Endothelial cell of umbilical vein (primary cell): ENCODE data around the gene MSI1. TPM values are rescaled to one million over a fixed set of nuclear protein-coding genes. Genes with fewer than 3 reads are reported as not detected.

ENCODE experiments used
- BruUV-seq: library from RNA; stranded (reverse); fragments of 400-500 nt; replicated peaks from 2 replicates; lab custom pipeline; 2021; lab: Mats Ljungman, UMichigan
- CTCF ChIA-PET: fragments of 300-600, 350-600 bp; sonication (Branson Sonifier 250); formaldehyde crosslinking; loops from one replicate; lab custom pipeline; 2021; ENCODE audit warnings: antibody characterized with exemption, inconsistent platforms; lab: Charles Lee
- POLR2A ChIA-PET: fragments of 300-600, 350-600 bp; sonication (Branson Sonifier 250); formaldehyde crosslinking; loops from one replicate; lab custom pipeline; 2021; ENCODE audit warnings: antibody characterized with exemption, inconsistent platforms; lab: Charles Lee
- DNase-seq: peaks from one replicate; pipeline ENCODE4 v3.0.0-alpha.2; 2011; ENCODE audit warnings: low read depth, low spot score
- FAIRE-seq: peaks from 2 replicates; lab custom pipeline; 2011; peaks lifted over from hg19 to GRCh38; lab: Jason Lieb, UNC
- H2AFZ ChIP-seq: 2 replicates; pipeline ENCODE4 v1.6.0; 2012; ENCODE audit warnings: low read depth, low read length, control low read depth, inconsistent platforms
- H3K27ac ChIP-seq: 2 replicates; pipeline ENCODE4 v1.5.1; 2011; ENCODE audit warnings: low read depth, mild to moderate bottlenecking, control low read depth, low read length, moderate library complexity; ENCODE audit not compliant: insufficient read depth
- H3K27me3 ChIP-seq, 2 experiments: 2 replicates each; pipeline versions ENCODE4 v1.6.0 to v1.6.1; 2011; ENCODE audit warnings: low read length in 2 of 2, mixed read lengths in 1 of 2; ENCODE audit not compliant: control insufficient read depth in 2 of 2, insufficient read depth in 2 of 2
- H3K36me3 ChIP-seq, 2 experiments: 2 replicates in 1 of 2; 3 replicates in 1 of 2; pipeline ENCODE4 v1.5.1; 2011; ENCODE audit warnings: low read length in 2 of 2, mild to moderate bottlenecking in 1 of 2, moderate library complexity in 1 of 2; ENCODE audit not compliant: control insufficient read depth in 2 of 2, insufficient read depth in 2 of 2; ENCODE audit errors: extremely low read depth in 1 of 2
- H3K4me1 ChIP-seq: 3 replicates; pipeline ENCODE4 v1.5.1; 2011; ENCODE audit warnings: mild to moderate bottlenecking, low read length; ENCODE audit not compliant: control insufficient read depth, insufficient read depth; ENCODE audit errors: extremely low read depth
- H3K4me2 ChIP-seq: 2 replicates; pipeline ENCODE4 v1.6.1; 2011; ENCODE audit warnings: low read length, control low read depth, mixed read lengths; ENCODE audit not compliant: insufficient read depth
- H3K4me3 ChIP-seq, 3 experiments: fragments of 200-600 bp in 1 of 3; sonication (generic), shearing (Covaris generic) in 1 of 3; replicated peaks in 1 of 3; 2 replicates each; pipeline ENCODE4 v1.5.1; 2011 to 2016; ENCODE audit warnings: control low read depth in 3 of 3, low read length in 3 of 3, mild to moderate bottlenecking in 2 of 3, inconsistent platforms in 1 of 3, low read depth in 1 of 3, moderate library complexity in 1 of 3; ENCODE audit not compliant: insufficient read depth in 1 of 3
- H3K79me2 ChIP-seq: 2 replicates; pipeline ENCODE4 v1.6.0; 2012; ENCODE audit warnings: low read length, inconsistent platforms; ENCODE audit not compliant: control insufficient read depth, insufficient read depth
- H3K9ac ChIP-seq: replicated peaks from 2 replicates; pipeline ENCODE3; 2011; ENCODE audit warnings: low read length, control low read depth; ENCODE audit not compliant: insufficient read depth; ENCODE audit errors: extremely low read depth
- H3K9me1 ChIP-seq: replicated peaks from 3 replicates; pipeline ENCODE4 v1.6.0; 2011; ENCODE audit warnings: mild to moderate bottlenecking, low read length; ENCODE audit not compliant: control insufficient read depth, insufficient read depth; ENCODE audit errors: extremely low read depth
- H3K9me3 ChIP-seq: replicated peaks from 2 replicates; pipeline ENCODE4 v1.5.1; 2012; ENCODE audit warnings: low read length, inconsistent platforms; ENCODE audit not compliant: control insufficient read depth, insufficient read depth
- H4K20me1 ChIP-seq: replicated peaks from 2 replicates; pipeline ENCODE3; 2011; ENCODE audit warnings: mild to moderate bottlenecking, low read length; ENCODE audit not compliant: control insufficient read depth, insufficient read depth; ENCODE audit errors: extremely low read depth
- CTCF ChIP-seq, 2 donors: IDR thresholded peaks; 1 replicate in 1 of 2; 2 replicates in 1 of 2; pipeline ENCODE4 v1.5.1; 2011; ENCODE audit warnings: low read length in 2 of 2, mild to moderate bottlenecking in 2 of 2, moderate library complexity in 2 of 2, control low read depth in 1 of 2, inconsistent platforms in 1 of 2, low read depth in 1 of 2; ENCODE audit not compliant: insufficient read depth in 1 of 2; ENCODE audit errors: extremely low read depth in 1 of 2
- EZH2 ChIP-seq: IDR thresholded peaks from 2 replicates; pipeline ENCODE4 v1.6.1; 2012; ENCODE audit warnings: borderline replicate concordance, low read depth, mild to moderate bottlenecking, moderate library complexity, low read length, inconsistent platforms; ENCODE audit not compliant: severe bottlenecking
- FOS ChIP-seq: IDR thresholded peaks from 2 replicates; pipeline ENCODE4 v1.6.1; 2011; ENCODE audit warnings: mild to moderate bottlenecking, low read length, moderate library complexity, borderline replicate concordance; ENCODE audit not compliant: insufficient read depth
- GATA2 ChIP-seq: IDR thresholded peaks from 2 replicates; pipeline ENCODE4 v1.7.0; 2011; ENCODE audit warnings: low read depth, mild to moderate bottlenecking, moderate library complexity, mixed read lengths, low read length; ENCODE audit not compliant: insufficient read length, insufficient read depth
- JUN ChIP-seq: IDR thresholded peaks from 2 replicates; pipeline ENCODE4 v1.6.1; 2011; ENCODE audit warnings: borderline replicate concordance, low read depth; ENCODE audit not compliant: insufficient read length, insufficient read depth
- MAX ChIP-seq: IDR thresholded peaks from 2 replicates; pipeline ENCODE4 v1.6.1; 2011; ENCODE audit not compliant: insufficient read depth, insufficient read length
- MYC ChIP-seq: IDR thresholded peaks from one replicate; pipeline ENCODE4 v1.6.1; 2011; ENCODE audit warnings: mild to moderate bottlenecking, low read depth, low read length
- POLR2A ChIP-seq: IDR thresholded peaks from 2 replicates; pipeline ENCODE4 v1.6.1; 2012; ENCODE audit warnings: low read depth, mild to moderate bottlenecking, control low read depth, low read length
- POLR2AphosphoS5 ChIP-seq: IDR thresholded peaks from 2 replicates; pipeline ENCODE4 v1.6.1; 2012; ENCODE audit warnings: low read depth, mild to moderate bottlenecking, control low read depth, low read length, moderate library complexity; ENCODE audit not compliant: insufficient read depth
- dilution Hi-C: fragments of 300-500 bp; cut with MboI; formaldehyde crosslinking; loops from one replicate; pipeline ENCODE4 v1.15.0; 2019; ENCODE audit warnings: low sequenced_read_pairs; ENCODE audit not compliant: extremely low pct_ligation_motif_present
- intact Hi-C: fragments of 100-400 bp; cut with micrococcal nuclease; formaldehyde crosslinking; loops from one replicate; pipeline ENCODE4 v1.10.0; 2022
- polyA plus RNA-seq, 4 experiments: library from polyadenylated mRNA; depleted of rRNA in 3 of 4; stranded (reverse) in 3 of 4; unstranded in 1 of 4; fragments of >200 nt; gene quantifications; 2 replicates each; pipeline versions ENCODE4 v1.2.1 to v1.2.3, GENCODE V29; 2011 to 2012; ENCODE audit warnings: missing spikeins in 1 of 4
- total RNA-seq: library from RNA; stranded (reverse); gene quantifications from 2 replicates; pipeline ENCODE4 v1.2.3, GENCODE V29; 2021

Gene MSI1
- total and polyA plus RNA-seq, 2 donors (not counting 3 experiments of a cell fraction or from before 2014, with no cell fraction given), result 0.01 TPM; not detected in 1

- H4K20me1 ChIP-seq, result no peaks in the 10 kb centered on the region
- no peaks in the 10 kb centered on the region for H3K79me2 ChIP-seq
- H3K4me2 ChIP-seq, result no peak overlapping the region
- BruUV-seq, result no TSS peak
- H2AFZ ChIP-seq, result no peak overlapping the region
- DNase-seq, result no peak
- FAIRE-seq, result no peak
- H3K4me3 ChIP-seq, result no peak overlapping the region
- TF ChIP-seq EZH2, result no peak
- no peak for TF ChIP-seq FOS
- no peak for TF ChIP-seq GATA2
- no peak for TF ChIP-seq JUN
- TF ChIP-seq POLR2AphosphoS5, result no peak
- no peak for TF ChIP-seq POLR2A
- TF ChIP-seq MYC, result no peak
- TF ChIP-seq MAX, result no peak
- TF ChIP-seq CTCF (IDR thresholded peaks at IDR 0.05; ENCODE audit: extremely low read depth in 1 of 2, insufficient read depth in 1 of 2, low read depth in 1 of 2, low read length in 2 of 2), result no peak
- no peaks in the 10 kb centered on the region for H3K9me3 ChIP-seq
- H3K27ac ChIP-seq, result no peak overlapping the region
- no peaks in the 10 kb centered on the region for H3K4me1 ChIP-seq
- intact Hi-C loops (no loop called here), dilution Hi-C loops (no loop called here)
- ChIA-PET POLR2A (no interaction called here), CTCF (interaction anchor here (1.0 to 2.8 kb wide), 3 partner anchors 10 to 28 kb away, joined by 3 to 24 read pairs (median 3); no protein-coding TSS in a partner anchor)
- no peaks in the 10 kb centered on the region for H3K36me3 ChIP-seq
- H3K27me3 ChIP-seq, result peaks cover 26 to 31% of the 10 kb centered on the region in 2 experiments
- H3K9ac ChIP-seq, result no peak overlapping the region
- H3K9me1 ChIP-seq, result no peaks in the 10 kb centered on the region
Measured at GRCh38 chr12:120376416-120376815, 7.5 kb upstream of the MSI1 start.
